22Rv1 (cell line): ENCODE results near the gene MX2.
"Not testable (repeated sequence)": the region's sequence is repeated elsewhere in the genome, so short reads cannot be mapped to it uniquely, and the experiment has no call there.

ENCODE experiments used
- H3K27ac ChIP-seq: fragments of 450-650 bp; 2 replicates; pipeline ENCODE4 v1.5.1; 2017
- CTCF ChIP-seq: fragments of 450-650 bp; IDR thresholded peaks from 2 replicates; pipeline ENCODE4 v1.5.1; 2017; ENCODE audit warnings: mild to moderate bottlenecking
- ZFX ChIP-seq: fragments of 450-650 bp; IDR thresholded peaks from 2 replicates; pipeline ENCODE4 v1.6.1; 2017; ENCODE audit warnings: antibody characterized with exemption, borderline replicate concordance

The MX2 gene

GRCh38 chr21:41361786-41362604, at the start of gene MX2:
TSS of gene MX2 (plus strand) at chr21:41362027. CDS start at chr21:41376907, 14,880 bp downstream.
- no peak within 1 kb of the TSS for H3K27ac ChIP-seq
- no peak for TF ChIP-seq ZFX
- TF ChIP-seq CTCF = no peak

GRCh38 chr21:41313285-41314164, 48.3 kb upstream of the MX2 start:
- H3K27ac ChIP-seq = not testable (repeated sequence)

- no peak for TF ChIP-seq ZFX
- no peak for TF ChIP-seq CTCF
Observed at GRCh38 chr21:41315726-41316125, 46.1 kb upstream of the MX2 start.

GRCh38 chr21:41316200-41317062, 45.4 kb upstream of the MX2 start, which contains the start of gene FAM3B:
TSS of gene FAM3B (plus strand) at chr21:41316801. CDS start at chr21:41316880, 79 bp downstream.
- no peak for TF ChIP-seq ZFX
- TF ChIP-seq CTCF = no peak

More at GRCh38 chr21:41315726-41316125, 46.1 kb upstream of the MX2 start:
- no peak overlapping the region for H3K27ac ChIP-seq

GRCh38 chr21:41317063-41317392, 44.8 kb upstream of the MX2 start:
- no peak overlapping the region for H3K27ac ChIP-seq
- no peak for TF ChIP-seq CTCF
- no peak for TF ChIP-seq ZFX

More at GRCh38 chr21:41316200-41317062, 45.4 kb upstream of the MX2 start, which contains the start of gene FAM3B:
- no peak within 1 kb of the TSS for H3K27ac ChIP-seq

GRCh38 chr21:41317458-41317857, 44.4 kb upstream of the MX2 start:
- H3K27ac ChIP-seq = no peak overlapping the region
- no peak for TF ChIP-seq CTCF

GRCh38 chr21:41318218-41318617, 43.6 kb upstream of the MX2 start:
- TF ChIP-seq CTCF = no peak
- TF ChIP-seq ZFX = no peak
- H3K27ac ChIP-seq = no peak overlapping the region
